GM18870 (cell line): ENCODE measurements around the gene MS4A4E.
"Not testable (repeated sequence)": the region's sequence is repeated elsewhere in the genome, so short reads cannot be mapped to it uniquely, and the experiment has no call there.

ENCODE experiments used
- ATAC-seq: cut with Tn5 transposase; IDR thresholded peaks from one replicate; pipeline ENCODE4 v1.9.1; 2021; ENCODE audit warnings: moderate library complexity; ENCODE audit not compliant: unreplicated experiment

Gene MS4A4E

DNA sequence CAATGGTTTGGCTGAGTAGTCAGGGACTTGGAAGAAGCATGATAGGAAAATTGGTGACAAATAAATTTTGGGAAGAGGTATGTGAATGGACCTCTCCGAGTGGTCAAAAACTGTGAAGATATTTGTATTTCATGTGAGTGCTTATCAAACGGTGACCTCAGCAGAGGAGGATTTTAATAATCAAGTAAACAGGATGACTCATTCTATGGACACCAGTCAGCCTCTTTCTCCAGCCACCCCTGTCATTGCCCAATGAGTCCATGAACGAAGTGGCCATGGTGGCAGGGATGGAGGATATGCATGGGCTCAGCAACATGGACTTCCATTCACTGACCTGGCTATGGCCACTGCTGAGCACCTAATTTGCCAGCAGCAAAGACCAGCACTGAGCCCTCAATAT, 21.2 kb downstream of the MS4A4E start:
- no peak for ATAC-seq

DNA sequence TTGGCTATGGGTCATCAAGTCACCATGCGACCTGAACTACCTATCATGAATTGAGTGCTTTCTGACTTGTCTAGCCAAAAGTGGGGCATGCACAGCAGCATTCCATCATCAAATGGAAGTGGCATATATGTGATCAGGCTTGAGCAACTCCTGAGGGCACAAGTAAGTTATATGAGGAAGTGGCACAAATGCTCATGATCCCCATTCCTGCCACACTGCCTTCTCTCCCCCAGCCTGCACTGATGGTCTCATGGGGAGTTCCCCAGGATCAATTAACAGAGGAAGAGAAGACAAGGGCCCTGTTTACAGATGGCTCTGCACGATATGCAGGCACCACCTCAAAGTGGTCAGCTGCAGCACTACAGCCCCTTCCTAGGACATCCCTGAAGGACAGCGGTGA, 21.8 kb downstream of the MS4A4E start:
- no peak for ATAC-seq

DNA sequence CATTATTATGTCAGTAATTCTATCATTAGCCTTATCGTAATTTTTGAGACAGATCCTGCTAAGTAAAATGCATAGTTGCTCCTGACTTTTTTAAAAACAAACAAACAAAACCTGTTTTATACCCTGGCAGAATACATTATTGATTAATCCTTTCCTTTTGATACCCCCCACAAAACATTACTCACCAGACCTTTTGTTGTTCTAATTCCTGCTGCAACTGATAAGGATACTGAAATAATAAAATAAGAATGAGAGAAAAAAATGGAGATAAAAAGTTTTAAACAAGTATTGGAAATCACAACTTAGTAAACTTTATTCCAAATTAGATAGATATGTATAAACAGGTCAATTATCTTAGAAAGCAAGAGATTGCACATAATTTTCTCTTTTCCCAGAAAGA, 28.6 kb downstream of the MS4A4E start:
- no peak for ATAC-seq

- ATAC-seq = no peak
These were observed 31.7 kb downstream of the MS4A4E start for GRCh38 chr11:60211206-60211605.

DNA sequence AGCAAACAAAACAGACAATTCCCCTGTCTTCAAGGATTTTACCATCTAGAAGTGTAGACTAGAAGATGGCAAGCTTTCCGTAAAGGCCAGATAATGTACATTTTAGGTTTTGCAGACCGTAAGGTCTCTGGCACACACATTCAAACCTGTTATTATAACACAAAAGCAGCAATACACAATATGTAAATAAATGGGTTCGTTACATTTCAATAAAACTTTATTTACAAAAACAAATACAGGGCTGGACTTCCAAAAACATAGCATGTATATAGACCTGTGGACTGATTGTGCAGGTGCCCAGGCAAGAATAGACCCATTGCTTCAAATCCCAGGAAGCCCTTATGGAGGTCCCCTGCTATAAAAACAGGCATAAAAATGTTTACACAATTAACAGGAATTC, 33.0 kb downstream of the MS4A4E start:
- ATAC-seq = no peak

GRCh38 chr11:60208951-60209350, 34.0 kb downstream of the MS4A4E start:
- no peak for ATAC-seq

DNA sequence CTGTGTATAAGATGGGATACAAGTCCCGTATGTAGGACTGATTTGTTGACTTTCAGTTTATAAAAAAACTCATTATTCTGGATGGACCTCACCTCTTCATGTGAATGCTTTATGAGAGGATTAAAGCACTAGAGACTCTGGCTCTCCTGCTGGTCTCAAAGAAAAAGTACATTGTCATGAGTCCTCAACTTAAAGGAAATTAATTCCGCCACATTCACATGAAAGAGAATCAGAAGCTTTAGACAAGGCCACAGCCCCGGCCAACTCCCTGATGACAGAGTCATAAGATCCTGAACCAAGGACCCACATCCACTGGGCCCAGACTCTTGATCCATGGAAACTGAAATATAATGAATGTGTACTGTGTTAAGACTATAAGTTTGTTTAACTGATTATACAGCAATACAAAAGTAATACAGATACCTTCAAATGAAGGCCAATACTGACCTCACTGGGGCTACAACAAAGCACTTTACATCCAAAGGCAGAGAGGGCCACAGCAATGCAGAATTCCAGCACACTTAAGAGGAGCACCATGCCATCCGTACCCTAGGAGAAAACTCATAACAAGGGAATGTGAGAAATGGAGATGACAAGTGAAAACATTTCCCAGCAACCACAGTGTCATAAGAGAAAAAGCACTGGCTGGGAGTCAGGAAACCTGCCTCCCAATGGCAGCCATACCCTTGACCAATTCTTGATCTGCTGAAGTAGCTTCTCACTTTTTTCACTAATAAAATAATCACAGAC, 34.6 kb downstream of the MS4A4E start:
- no peak for ATAC-seq

GRCh38 chr11:60206616-60207015, 36.3 kb downstream of the MS4A4E start:
- ATAC-seq = no peak

- peak; percentile 58 for ATAC-seq
These were observed 38.0 kb downstream of the MS4A4E start for GRCh38 chr11:60204922-60205321.

DNA sequence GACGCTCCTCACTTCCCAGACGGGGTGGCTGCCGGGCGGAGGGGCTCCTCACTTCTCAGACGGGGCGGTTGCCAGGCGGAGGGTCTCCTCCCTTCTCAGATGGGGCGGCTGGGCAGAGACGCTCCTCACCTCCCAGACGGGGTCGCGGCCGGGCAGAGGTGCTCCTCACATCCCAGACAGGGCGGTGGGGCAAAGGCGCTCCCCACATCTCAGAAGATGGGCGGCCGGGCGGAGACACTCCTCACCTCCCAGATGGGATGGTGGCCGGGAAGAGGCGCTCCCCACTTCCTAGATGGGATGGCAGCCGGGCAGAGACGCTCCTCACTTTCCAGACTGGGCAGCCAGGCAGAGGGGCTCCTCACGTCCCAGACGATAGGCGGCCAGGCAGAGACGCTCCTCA, 41.6 kb downstream of the MS4A4E start:
- ATAC-seq = not testable (repeated sequence)

DNA sequence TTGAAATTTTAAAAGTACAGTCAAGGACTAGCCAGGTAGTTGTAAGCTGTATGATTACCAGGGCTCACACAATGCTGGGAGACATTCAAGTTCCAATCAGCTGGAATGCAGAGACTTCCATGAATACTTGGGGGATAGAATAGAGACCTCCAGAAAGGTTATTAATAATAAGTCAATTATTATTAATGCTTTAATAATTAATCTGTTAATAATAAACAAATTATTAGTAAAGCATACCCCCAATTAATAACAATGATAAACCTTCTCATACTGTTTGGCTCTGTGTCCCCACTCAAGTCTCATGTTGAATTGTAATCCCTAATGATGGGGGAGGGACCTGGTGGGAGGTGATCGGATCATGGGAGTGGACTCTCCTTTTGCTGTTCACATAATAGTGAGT, 45.5 kb downstream of the MS4A4E start:
- ATAC-seq = no peak

- peak; percentile 55 for ATAC-seq
These were observed 47.0 kb downstream of the MS4A4E start for GRCh38 chr11:60195923-60196368.

GRCh38 chr11:60194511-60194910, 48.4 kb downstream of the MS4A4E start:
- no peak for ATAC-seq

DNA sequence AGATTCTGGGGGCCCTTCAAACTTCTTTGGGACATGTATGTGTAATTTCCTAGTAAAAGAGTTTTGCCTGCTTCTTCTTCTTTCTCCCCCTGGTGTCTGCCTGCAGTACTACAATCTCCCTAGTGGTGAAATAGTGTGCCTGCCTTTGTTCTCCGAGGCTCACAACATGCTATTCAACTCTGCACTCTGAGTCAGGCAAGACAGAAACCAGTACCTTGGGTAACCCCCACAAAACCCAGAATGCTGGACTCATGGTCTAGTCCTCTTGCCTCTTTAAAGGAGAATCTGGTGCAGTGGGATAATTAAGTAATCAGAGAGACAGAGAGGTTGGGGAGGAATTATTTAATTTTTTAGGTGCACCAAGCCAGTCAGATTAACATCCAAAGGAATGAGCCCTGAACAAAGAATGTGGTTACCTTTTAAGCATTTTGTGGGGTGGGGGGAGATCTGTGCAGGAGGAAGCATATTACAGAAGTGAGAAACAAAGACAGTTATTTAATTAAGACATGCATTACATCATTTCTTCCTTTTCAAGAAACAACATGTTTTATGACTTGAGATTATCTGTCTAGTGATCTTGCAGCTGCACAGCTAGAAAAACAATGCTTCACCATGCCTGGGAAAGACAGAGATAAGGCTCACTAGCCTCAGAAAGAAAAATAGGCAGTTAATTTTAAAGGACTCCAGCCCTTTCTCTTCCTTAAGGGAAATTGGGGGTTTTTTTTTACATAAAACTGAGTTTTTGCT, 49.1 kb downstream of the MS4A4E start:
- peak; percentile 85 for ATAC-seq

DNA sequence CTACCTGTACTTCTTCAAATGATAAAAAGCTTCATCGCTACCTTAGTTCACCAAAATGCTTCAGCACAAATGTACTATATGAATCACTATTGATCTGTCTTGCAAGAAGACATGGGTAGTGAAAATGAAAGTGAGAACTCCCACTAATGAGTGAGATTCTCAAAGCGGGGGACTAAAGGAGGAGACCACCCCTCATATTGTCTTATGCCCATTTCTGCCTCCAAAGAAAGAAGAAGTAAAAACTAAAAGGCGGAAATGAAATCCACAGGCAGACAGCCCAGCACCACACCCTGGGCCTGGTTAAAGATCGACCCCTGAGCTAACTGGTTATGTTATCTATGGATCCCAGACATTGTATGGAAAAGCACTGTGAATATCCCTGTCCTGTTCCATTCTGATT, 50.4 kb downstream of the MS4A4E start:
- ATAC-seq = not testable (repeated sequence)

GRCh38 chr11:60188481-60188880, 54.5 kb downstream of the MS4A4E start:
- ATAC-seq = not testable (repeated sequence)

GRCh38 chr11:60186128-60186527, 56.8 kb downstream of the MS4A4E start:
- not testable (repeated sequence) for ATAC-seq

DNA sequence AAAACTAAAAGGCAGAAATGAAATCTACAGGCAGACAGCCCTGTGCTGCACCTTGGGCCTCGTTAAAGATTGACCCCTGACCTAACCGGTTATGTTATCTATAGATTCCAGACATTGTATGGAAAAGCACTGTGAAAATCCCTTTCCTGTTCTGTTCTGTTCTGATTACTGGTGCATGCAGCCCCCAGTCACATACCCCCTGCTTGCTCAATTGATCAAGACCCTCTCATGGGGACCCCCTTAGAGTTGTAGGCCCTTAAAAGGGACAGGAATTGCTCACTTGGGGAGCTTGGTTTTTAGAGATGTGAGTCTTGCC, 57.5 kb downstream of the MS4A4E start:
- not testable (repeated sequence) for ATAC-seq

DNA sequence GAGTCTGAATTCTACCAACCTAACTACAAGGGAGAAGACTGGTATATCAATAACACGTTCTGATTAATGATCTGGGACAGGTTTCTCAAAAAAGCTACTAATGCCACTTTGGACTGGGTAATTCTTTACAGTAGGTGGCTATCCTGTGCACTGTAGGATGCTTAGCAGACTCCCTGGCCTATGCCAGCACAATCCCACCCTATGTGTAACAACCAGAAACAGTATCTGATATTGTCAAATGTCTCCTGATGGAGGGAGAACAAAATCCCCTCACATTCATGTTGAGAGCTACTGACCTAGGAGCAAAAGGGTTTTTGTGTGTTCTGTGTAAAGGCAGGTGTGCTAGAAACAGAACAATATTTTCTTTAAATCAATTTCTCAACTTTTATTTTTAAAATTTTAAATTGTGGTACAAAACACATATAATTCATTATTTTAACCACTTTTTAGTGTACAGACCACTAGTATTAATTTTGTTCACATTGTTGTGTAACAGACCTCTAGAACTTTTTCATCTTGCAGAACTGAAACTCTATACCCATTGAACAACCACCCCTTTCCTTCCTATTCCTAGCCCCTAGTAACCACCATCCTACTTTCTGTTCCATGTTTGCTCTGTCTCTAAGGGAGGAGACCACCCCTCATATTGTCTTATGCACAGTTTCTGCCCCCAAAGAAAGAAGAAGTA, 58.0 kb downstream of the MS4A4E start:
- ATAC-seq = no peak

DNA sequence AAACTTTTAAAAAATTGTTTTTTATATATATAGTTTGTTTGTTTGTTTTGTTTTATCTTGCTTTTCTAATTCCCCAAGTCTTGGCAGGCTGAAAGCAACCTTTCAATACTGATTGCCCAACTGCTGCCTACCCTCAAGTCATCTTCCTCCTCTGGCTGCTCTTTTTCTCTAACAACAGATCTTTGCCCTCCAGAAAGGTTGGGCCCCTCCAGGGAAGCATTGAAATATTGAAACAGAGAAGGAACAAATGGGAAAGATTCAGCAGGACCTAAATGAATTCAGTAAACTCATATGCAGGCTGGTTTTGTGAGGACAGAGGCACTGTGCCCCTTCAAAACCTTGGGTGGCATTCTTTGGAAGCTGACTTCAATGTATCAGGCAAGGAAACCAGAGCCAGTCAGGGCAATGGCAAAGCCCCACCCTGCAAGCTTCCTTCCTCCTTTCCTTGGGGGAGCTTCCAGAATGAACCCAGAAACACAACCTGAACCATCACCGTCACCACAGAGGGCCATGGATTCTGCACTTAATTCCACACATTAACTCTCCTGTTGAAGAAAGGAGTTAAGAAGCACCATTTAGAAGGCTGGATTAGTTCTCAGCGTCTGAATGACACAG, 59.2 kb downstream of the MS4A4E start:
- no peak for ATAC-seq

GRCh38 chr11:60182541-60183330, 60.2 kb downstream of the MS4A4E start, which contains the start of gene MS4A6A:
Gene MS4A6A (minus strand): TSS chr11:60183083. CDS start chr11:60181727, 1,356 bp downstream.
- no peak for ATAC-seq
